ENCODE measurements around the gene SF3B1. TPM values are rescaled to one million over a fixed set of nuclear protein-coding genes. Genes with fewer than 3 reads are reported as not detected.

SF3B1 gene
- total and polyA plus RNA-seq, 2 of the 13 experiments (the other 11 are each of a cell fraction or from before 2014, with no cell fraction given) = 387 to 750 TPM

DNA sequence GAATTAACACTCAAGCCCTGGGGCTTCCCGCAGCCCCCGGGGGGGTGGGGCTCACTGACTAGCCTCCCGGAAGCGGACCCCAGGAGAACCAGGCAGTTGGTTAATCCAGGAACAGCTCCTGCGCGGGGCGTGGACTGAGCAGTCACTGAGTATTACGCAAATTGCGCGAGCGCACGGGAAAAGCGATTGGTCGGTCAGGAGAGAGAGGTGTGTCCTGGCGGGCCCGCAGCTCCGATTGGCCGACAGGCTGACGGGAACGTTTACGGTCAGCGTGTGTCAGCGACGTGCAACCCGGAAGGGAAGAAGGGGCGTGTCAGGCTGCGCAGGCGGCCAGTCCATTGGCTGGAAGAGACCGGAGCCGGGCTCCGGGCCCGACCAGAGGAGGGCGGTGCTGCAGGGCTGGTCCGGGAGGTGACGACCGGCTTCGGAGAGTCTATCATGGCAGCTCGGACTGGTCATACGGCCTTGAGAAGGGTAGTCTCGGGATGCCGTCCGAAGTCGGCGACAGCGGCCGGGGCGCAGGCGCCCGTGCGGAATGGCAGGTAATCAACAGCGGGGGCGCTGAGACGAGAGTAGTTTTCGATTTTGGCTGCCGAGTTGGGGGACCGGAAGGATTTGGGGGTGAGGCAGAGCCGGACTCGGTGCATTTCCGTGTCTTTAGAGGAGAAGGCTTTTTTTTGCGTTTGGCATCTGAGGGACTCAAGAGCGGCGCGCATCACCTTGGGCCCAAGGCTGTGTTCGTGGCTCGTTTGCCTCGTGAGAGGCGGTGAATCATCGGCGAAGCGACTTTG is 18.5 kb upstream of the SF3B1 start, which contains the start of gene COQ10B (continued):
- TF ChIP-seq ZNF382 (CRISPR knock-in tag; IDR thresholded peaks at IDR 0.05; ENCODE audit: borderline replicate concordance) (no peak), SATB2 (CRISPR knock-in tag; IDR thresholded peaks at IDR 0.05) (no peak), ZNF782 (CRISPR knock-in tag; IDR thresholded peaks at IDR 0.05; ENCODE audit: borderline replicate concordance) (peak; percentile 13; the same call in 1 of the 2 replicates), XRCC5 (optimal IDR thresholded peaks at IDR 0.05; ENCODE audit: low read length) (peak; percentile 50), HOXA3 (CRISPR knock-in tag; IDR thresholded peaks at IDR 0.05) (peak; percentile 72), ZNF572 (CRISPR knock-in tag; IDR thresholded peaks at IDR 0.05) (peak; percentile 73; the same call in 1 of the 2 replicates), FOXM1 (CRISPR knock-in tag; IDR thresholded peaks at IDR 0.05) (no peak), ZC3H13 (CRISPR knock-in tag; IDR thresholded peaks at IDR 0.05) (no peak; the same call in none of the 2 replicates), PCBP2 (optimal IDR thresholded peaks at IDR 0.05; ENCODE audit: low read depth, low read length, poor library complexity, severe bottlenecking) (no peak), GTF2F1 (IDR thresholded peaks at IDR 0.05; ENCODE audit: low read length) (no peak), KDM6A (CRISPR knock-in tag; IDR thresholded peaks at IDR 0.05; ENCODE audit: low read depth) (no peak; the same call in 1 of the 2 replicates), MYNN (CRISPR knock-in tag; IDR thresholded peaks at IDR 0.05; ENCODE audit: low read depth) (peak; percentile 48; the same call in 1 of the 2 replicates), TAF1 (CRISPR knock-in tag; IDR thresholded peaks at IDR 0.05) (peak; percentile 85), ZNF652 (CRISPR knock-in tag; IDR thresholded peaks at IDR 0.05; ENCODE audit: borderline replicate concordance, low read depth) (peak; percentile 61; the same call in 1 of the 2 replicates), SMARCC2 (IDR thresholded peaks at IDR 0.05) (no peak), ZSCAN22 (CRISPR knock-in tag; IDR thresholded peaks at IDR 0.05) (no peak), ZNF780A (CRISPR knock-in tag; IDR thresholded peaks at IDR 0.05) (no peak; the same call in 1 of the 2 replicates)
- TF ChIP-seq, protein P1, sequence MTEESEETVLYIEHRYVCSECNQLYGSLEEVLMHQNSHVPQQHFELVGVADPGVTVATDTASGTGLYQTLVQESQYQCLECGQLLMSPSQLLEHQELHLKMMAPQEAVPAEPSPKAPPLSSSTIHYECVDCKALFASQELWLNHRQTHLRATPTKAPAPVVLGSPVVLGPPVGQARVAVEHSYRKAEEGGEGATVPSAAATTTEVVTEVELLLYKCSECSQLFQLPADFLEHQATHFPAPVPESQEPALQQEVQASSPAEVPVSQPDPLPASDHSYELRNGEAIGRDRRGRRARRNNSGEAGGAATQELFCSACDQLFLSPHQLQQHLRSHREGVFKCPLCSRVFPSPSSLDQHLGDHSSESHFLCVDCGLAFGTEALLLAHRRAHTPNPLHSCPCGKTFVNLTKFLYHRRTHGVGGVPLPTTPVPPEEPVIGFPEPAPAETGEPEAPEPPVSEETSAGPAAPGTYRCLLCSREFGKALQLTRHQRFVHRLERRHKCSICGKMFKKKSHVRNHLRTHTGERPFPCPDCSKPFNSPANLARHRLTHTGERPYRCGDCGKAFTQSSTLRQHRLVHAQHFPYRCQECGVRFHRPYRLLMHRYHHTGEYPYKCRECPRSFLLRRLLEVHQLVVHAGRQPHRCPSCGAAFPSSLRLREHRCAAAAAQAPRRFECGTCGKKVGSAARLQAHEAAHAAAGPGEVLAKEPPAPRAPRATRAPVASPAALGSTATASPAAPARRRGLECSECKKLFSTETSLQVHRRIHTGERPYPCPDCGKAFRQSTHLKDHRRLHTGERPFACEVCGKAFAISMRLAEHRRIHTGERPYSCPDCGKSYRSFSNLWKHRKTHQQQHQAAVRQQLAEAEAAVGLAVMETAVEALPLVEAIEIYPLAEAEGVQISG (CRISPR knock-in tag; IDR thresholded peaks at IDR 0.05) = peak; percentile 68
- TF ChIP-seq, protein P2, sequence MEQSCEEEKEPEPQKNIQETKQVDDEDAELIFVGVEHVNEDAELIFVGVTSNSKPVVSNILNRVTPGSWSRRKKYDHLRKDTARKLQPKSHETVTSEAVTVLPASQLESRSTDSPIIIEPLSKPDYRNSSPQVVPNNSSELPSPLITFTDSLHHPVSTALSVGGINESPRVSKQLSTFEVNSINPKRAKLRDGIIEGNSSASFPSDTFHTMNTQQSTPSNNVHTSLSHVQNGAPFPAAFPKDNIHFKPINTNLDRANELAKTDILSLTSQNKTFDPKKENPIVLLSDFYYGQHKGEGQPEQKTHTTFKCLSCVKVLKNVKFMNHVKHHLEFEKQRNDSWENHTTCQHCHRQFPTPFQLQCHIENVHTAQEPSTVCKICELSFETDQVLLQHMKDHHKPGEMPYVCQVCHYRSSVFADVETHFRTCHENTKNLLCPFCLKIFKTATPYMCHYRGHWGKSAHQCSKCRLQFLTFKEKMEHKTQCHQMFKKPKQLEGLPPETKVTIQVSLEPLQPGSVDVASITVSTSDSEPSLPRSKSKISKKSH (CRISPR knock-in tag; IDR thresholded peaks at IDR 0.05; ENCODE audit: borderline replicate concordance) = peak; percentile 60; the same call in 1 of the 2 replicates
- TF ChIP-seq, protein P3, sequence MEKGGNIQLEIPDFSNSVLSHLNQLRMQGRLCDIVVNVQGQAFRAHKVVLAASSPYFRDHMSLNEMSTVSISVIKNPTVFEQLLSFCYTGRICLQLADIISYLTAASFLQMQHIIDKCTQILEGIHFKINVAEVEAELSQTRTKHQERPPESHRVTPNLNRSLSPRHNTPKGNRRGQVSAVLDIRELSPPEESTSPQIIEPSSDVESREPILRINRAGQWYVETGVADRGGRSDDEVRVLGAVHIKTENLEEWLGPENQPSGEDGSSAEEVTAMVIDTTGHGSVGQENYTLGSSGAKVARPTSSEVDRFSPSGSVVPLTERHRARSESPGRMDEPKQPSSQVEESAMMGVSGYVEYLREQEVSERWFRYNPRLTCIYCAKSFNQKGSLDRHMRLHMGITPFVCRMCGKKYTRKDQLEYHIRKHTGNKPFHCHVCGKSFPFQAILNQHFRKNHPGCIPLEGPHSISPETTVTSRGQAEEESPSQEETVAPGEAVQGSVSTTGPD (CRISPR knock-in tag; IDR thresholded peaks at IDR 0.05) = peak; percentile 61; the same call in 1 of the 2 replicates
- TF ChIP-seq, protein P4, sequence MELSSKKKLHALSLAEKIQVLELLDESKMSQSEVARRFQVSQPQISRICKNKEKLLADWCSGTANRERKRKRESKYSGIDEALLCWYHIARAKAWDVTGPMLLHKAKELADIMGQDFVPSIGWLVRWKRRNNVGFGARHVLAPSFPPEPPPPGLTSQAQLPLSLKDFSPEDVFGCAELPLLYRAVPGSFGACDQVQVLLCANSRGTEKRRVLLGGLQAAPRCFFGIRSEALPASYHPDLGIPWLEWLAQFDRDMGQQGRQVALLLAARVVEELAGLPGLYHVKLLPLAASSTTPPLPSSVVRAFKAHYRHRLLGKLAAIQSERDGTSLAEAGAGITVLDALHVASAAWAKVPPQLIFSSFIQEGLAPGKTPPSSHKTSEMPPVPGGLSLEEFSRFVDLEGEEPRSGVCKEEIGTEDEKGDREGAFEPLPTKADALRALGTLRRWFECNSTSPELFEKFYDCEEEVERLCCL (CRISPR knock-in tag; IDR thresholded peaks at IDR 0.05; ENCODE audit: borderline replicate concordance) = peak; percentile 77; the same call in 1 of the 2 replicates
- TF ChIP-seq, protein P5, sequence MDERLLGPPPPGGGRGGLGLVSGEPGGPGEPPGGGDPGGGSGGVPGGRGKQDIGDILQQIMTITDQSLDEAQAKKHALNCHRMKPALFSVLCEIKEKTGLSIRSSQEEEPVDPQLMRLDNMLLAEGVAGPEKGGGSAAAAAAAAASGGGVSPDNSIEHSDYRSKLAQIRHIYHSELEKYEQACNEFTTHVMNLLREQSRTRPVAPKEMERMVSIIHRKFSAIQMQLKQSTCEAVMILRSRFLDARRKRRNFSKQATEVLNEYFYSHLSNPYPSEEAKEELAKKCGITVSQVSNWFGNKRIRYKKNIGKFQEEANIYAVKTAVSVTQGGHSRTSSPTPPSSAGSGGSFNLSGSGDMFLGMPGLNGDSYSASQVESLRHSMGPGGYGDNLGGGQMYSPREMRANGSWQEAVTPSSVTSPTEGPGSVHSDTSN (CRISPR knock-in tag; IDR thresholded peaks at IDR 0.05) = 0 out of 2 replicates have a peak, but pooled peaks have one; percentile 38
